HCT116 (cell line): ENCODE measurements around the gene AGK.

Source experiments
- CTCF ChIP-seq, 3 experiments: fragments of 200-600 bp in 1 of 3; sonication (generic) in 1 of 3; IDR thresholded peaks in 2 of 3; conservative IDR thresholded peaks in 1 of 3; 2 replicates each; pipeline ENCODE4 v1.5.1; 2012 to 2017; ENCODE audit warnings: low read depth in 2 of 3, low read length in 2 of 3, antibody characterized with exemption in 1 of 3, borderline replicate concordance in 1 of 3, control low read depth in 1 of 3, mild to moderate bottlenecking in 1 of 3, mixed read lengths in 1 of 3, mixed run types in 1 of 3, moderate library complexity in 1 of 3; ENCODE audit not compliant: insufficient read depth in 1 of 3
- EZH2 ChIP-seq: fragments of 200-600 bp; sonication (generic); IDR thresholded peaks from 2 replicates; pipeline ENCODE4 v1.6.1; 2017; ENCODE audit warnings: antibody characterized with exemption, mixed run types
- MAX ChIP-seq: IDR thresholded peaks from 2 replicates; pipeline ENCODE4 v1.6.1; 2012
- POLR2A ChIP-seq: IDR thresholded peaks from 2 replicates; pipeline ENCODE4 v1.7.0; 2011; ENCODE audit warnings: borderline replicate concordance; ENCODE audit not compliant: insufficient read depth, insufficient read length; ENCODE audit errors: extremely low read depth
- REST ChIP-seq: IDR thresholded peaks from 2 replicates; pipeline ENCODE4 v1.6.1; 2012; ENCODE audit warnings: low read depth

- no peak for TF ChIP-seq REST
- TF ChIP-seq MAX: no peak
- no peak for TF ChIP-seq CTCF (IDR thresholded peaks at IDR 0.05 in 2 of 3, conservative IDR thresholded peaks at IDR 0.05 in 1 of 3; ENCODE audit: borderline replicate concordance in 1 of 3, insufficient read depth in 1 of 3, low read depth in 2 of 3, low read length in 2 of 3)
- TF ChIP-seq EZH2: no peak
- TF ChIP-seq POLR2A: no peak
Measured at GRCh38 chr7:141699860-141700259, 148.7 kb downstream of the AGK start.
